ENCODE measurements around the gene FBXO31. TPM values are rescaled to one million over a fixed set of nuclear protein-coding genes. Genes with fewer than 3 reads are reported as not detected.

Gene FBXO31
- total RNA-seq, 1 donor from 2014 or later: 93.3 TPM

- Histone ChIP-seq H3K9me3 (no peaks in the 10 kb centered on the region), H3K27me3 (no peaks in the 10 kb centered on the region), H3K4me1 (peaks cover 28% of the 10 kb centered on the region), H3K4me3 (no peak overlapping the region), H3K36me3 (peaks cover 0 to 27% of the 10 kb centered on the region in 2 donors), H3K27ac (no peak overlapping the region)
- intact Hi-C loops (cut with DNase I): no loop called here
- DNase-seq (ENCODE audit: extremely low spot score in 2 of 2): no peak
- TF ChIP-seq POLR2AphosphoS5 (IDR thresholded peaks at IDR 0.05; ENCODE audit: insufficient read depth in 1 of 2, low read depth in 1 of 2) (no peak), CTCF (IDR thresholded peaks at IDR 0.05) (no peak), POLR2A (IDR thresholded peaks at IDR 0.05) (no peak)
Measured at GRCh38 chr16:87360862-87361610, 22.5 kb downstream of the FBXO31 start.

- intact Hi-C loops (cut with DNase I): no loop called here
- TF ChIP-seq POLR2AphosphoS5 (IDR thresholded peaks at IDR 0.05; ENCODE audit: insufficient read depth in 1 of 2, low read depth in 1 of 2) (no peak), CTCF (IDR thresholded peaks at IDR 0.05) (no peak), POLR2A (IDR thresholded peaks at IDR 0.05) (no peak)
- Histone ChIP-seq H3K27me3 (no peaks in the 10 kb centered on the region), H3K9me3 (no peaks in the 10 kb centered on the region), H3K36me3 (peaks cover 0 to 27% of the 10 kb centered on the region in 2 donors), H3K4me3 (no peak overlapping the region), H3K4me1 (peaks cover 15% of the 10 kb centered on the region), H3K27ac (no peak overlapping the region)
- no peak for DNase-seq (ENCODE audit: extremely low spot score in 2 of 2)
Measured at GRCh38 chr16:87359121-87359520, 24.5 kb downstream of the FBXO31 start.

GRCh38 chr16:87358696-87359095, 24.9 kb downstream of the FBXO31 start:
- Histone ChIP-seq H3K36me3 (peaks cover 0 to 27% of the 10 kb centered on the region in 2 donors), H3K9me3 (no peaks in the 10 kb centered on the region), H3K27me3 (no peaks in the 10 kb centered on the region), H3K4me1 (peaks cover 10% of the 10 kb centered on the region), H3K4me3 (no peak overlapping the region), H3K27ac (no peak overlapping the region)
- DNase-seq (ENCODE audit: extremely low spot score in 2 of 2): no peak
- TF ChIP-seq POLR2AphosphoS5 (IDR thresholded peaks at IDR 0.05; ENCODE audit: insufficient read depth in 1 of 2, low read depth in 1 of 2) (no peak), CTCF (IDR thresholded peaks at IDR 0.05) (no peak), POLR2A (IDR thresholded peaks at IDR 0.05) (no peak)
- intact Hi-C loops (cut with DNase I): no loop called here

- TF ChIP-seq CTCF (IDR thresholded peaks at IDR 0.05): no peak
- no peak for TF ChIP-seq POLR2AphosphoS5 (IDR thresholded peaks at IDR 0.05; ENCODE audit: insufficient read depth in 1 of 2, low read depth in 1 of 2)
- TF ChIP-seq POLR2A (IDR thresholded peaks at IDR 0.05): no peak
- Histone ChIP-seq H3K27me3 (no peaks in the 10 kb centered on the region), H3K9me3 (no peaks in the 10 kb centered on the region), H3K36me3 (peaks cover 0 to 27% of the 10 kb centered on the region in 2 donors), H3K27ac (no peak overlapping the region), H3K4me3 (no peak overlapping the region), H3K4me1 (peaks cover 6% of the 10 kb centered on the region)
- intact Hi-C loops (cut with DNase I): no loop called here
- DNase-seq (ENCODE audit: extremely low spot score in 2 of 2): no peak
Measured at GRCh38 chr16:87358250-87358649, 25.3 kb downstream of the FBXO31 start.

GRCh38 chr16:87356491-87356853, 27.1 kb downstream of the FBXO31 start:
- DNase-seq (ENCODE audit: extremely low spot score in 2 of 2): no peak
- H3K4me1 ChIP-seq: peaks cover 5% of the 10 kb centered on the region
- no peaks in the 10 kb centered on the region for H3K9me3 ChIP-seq
- H3K36me3 ChIP-seq: peaks cover 0 to 32% of the 10 kb centered on the region in 2 donors
- H3K27me3 ChIP-seq: no peaks in the 10 kb centered on the region
- H3K27ac ChIP-seq: no peak overlapping the region
- TF ChIP-seq CTCF (IDR thresholded peaks at IDR 0.05) (no peak), POLR2AphosphoS5 (IDR thresholded peaks at IDR 0.05; ENCODE audit: insufficient read depth in 1 of 2, low read depth in 1 of 2) (no peak), POLR2A (IDR thresholded peaks at IDR 0.05) (no peak)
- intact Hi-C loops (cut with DNase I): no loop called here
- H3K4me3 ChIP-seq: no peak overlapping the region
